GM10847 (cell line): ENCODE results near the gene ADNP.

ENCODE experiments used
- POLR2A ChIP-seq: IDR thresholded peaks from 2 replicates; pipeline ENCODE4 v1.6.1; 2011; ENCODE audit not compliant: insufficient read length; ENCODE audit errors: extremely low read depth

ADNP gene

GRCh38 chr20:50855498-50856474, 75.5 kb downstream of the ADNP start:
- no peak for TF ChIP-seq POLR2A

GRCh38 chr20:50854506-50855249, 76.6 kb downstream of the ADNP start:
- TF ChIP-seq POLR2A: no peak

GRCh38 chr20:50852085-50852484, 79.2 kb downstream of the ADNP start:
- no peak for TF ChIP-seq POLR2A

GRCh38 chr20:50850721-50851286, 80.4 kb downstream of the ADNP start:
- TF ChIP-seq POLR2A: no peak

GRCh38 chr20:50848846-50849673, 82.2 kb downstream of the ADNP start:
- TF ChIP-seq POLR2A: no peak

- TF ChIP-seq POLR2A: no peak
Observed at GRCh38 chr20:50848341-50848808, 82.9 kb downstream of the ADNP start.

GRCh38 chr20:50845566-50846215, 85.5 kb downstream of the ADNP start:
- TF ChIP-seq POLR2A: no peak

- TF ChIP-seq POLR2A: no peak
Observed at GRCh38 chr20:50844430-50845100, 86.7 kb downstream of the ADNP start.

GRCh38 chr20:50843331-50844276, 87.6 kb downstream of the ADNP start:
- no peak for TF ChIP-seq POLR2A

GRCh38 chr20:50842821-50843220, 88.4 kb downstream of the ADNP start:
- no peak for TF ChIP-seq POLR2A
